Measurements from ENCODE around the gene HK1.

DNA sequence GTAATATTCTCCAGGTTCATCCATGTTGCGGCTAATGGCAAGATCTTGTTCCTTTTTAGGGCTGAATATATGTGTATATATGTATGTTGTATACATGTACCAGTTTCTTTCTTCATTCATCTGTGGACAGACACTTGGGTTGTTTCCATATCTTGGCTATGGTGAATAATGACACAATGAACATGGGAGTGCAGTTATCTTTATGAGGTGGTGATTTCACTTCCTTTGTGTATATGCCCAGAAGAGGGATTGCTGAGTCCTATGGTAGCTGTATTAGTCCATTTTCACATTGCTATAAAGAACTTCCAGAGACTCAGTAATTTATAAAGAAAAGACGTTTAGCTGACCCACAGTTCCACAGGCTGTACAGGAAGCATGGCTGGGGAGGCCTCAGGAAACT, 155.9 kb downstream of the HK1 start:
- TF ChIP-seq, protein P1, sequence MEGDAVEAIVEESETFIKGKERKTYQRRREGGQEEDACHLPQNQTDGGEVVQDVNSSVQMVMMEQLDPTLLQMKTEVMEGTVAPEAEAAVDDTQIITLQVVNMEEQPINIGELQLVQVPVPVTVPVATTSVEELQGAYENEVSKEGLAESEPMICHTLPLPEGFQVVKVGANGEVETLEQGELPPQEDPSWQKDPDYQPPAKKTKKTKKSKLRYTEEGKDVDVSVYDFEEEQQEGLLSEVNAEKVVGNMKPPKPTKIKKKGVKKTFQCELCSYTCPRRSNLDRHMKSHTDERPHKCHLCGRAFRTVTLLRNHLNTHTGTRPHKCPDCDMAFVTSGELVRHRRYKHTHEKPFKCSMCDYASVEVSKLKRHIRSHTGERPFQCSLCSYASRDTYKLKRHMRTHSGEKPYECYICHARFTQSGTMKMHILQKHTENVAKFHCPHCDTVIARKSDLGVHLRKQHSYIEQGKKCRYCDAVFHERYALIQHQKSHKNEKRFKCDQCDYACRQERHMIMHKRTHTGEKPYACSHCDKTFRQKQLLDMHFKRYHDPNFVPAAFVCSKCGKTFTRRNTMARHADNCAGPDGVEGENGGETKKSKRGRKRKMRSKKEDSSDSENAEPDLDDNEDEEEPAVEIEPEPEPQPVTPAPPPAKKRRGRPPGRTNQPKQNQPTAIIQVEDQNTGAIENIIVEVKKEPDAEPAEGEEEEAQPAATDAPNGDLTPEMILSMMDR (IDR thresholded peaks at IDR 0.05) = no peak
- TF ChIP-seq POLR2A (IDR thresholded peaks at IDR 0.05) (no peak), EP300 (IDR thresholded peaks at IDR 0.05) (no peak)

Data from gastroesophageal sphincter (tissue), 3 donors.